GM18951 (cell line): ENCODE measurements around the gene CYTL1.

ENCODE experiments used
- POLR2A ChIP-seq: IDR thresholded peaks from 4 replicates; pipeline ENCODE4 v1.6.1; 2011; ENCODE audit warnings: mild to moderate bottlenecking; ENCODE audit not compliant: insufficient read length, insufficient read depth; ENCODE audit errors: extremely low read depth
- in situ Hi-C: fragments of 300-500 bp; cut with MboI; formaldehyde crosslinking; loops from one replicate; pipeline ENCODE4 v1.12.0; 2022; ENCODE audit warnings: low sequenced_read_pairs, mixed read lengths, inconsistent platforms; ENCODE audit not compliant: unreplicated experiment

The CYTL1 gene

GRCh38 chr4:5041699-5042098 lies 22.4 kb upstream of the CYTL1 start:
- in situ Hi-C loops: no loop called here

DNA sequence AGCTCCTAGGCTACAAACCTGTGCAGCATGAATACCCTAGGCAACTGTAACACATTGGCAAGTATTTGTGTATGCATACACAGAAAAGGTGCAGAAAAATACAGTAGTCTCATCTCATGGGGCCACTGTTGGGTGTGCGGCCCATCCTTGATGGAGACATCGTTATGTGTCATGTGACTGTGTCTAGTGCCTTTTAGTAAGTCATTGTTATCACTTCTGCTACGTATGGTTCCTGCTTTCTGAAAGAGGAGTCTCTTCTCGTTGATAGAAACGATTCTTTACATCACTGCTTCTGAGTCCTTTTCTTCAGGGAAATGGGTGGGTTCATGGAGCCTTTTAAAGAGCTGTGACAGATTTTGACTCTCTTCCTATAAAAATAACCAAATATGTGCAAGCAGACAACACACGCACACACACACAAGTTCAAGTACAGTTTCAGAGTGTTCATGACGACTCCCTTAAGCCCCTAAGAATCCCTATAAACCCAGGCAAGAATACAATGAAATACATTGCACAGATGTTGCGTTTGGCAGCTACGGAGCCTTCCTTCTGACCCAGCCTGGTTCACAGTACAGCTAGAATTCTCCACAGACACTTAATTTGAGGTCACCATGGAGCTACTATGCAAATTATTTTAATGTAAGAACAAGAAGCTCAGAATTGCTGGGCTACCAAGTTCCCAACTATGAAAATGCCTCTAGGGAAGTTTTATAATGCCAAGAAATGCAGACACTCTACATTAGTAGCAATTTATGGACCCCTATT lies 21.8 kb upstream of the CYTL1 start:
- in situ Hi-C loops: no loop called here
- TF ChIP-seq POLR2A: no peak

More at GRCh38 chr4:5041699-5042098, 22.4 kb upstream of the CYTL1 start:
- no peak for TF ChIP-seq POLR2A

- no peak for TF ChIP-seq POLR2A
- in situ Hi-C loops: no loop called here
Measured at GRCh38 chr4:5039800-5040199, 20.5 kb upstream of the CYTL1 start.

DNA sequence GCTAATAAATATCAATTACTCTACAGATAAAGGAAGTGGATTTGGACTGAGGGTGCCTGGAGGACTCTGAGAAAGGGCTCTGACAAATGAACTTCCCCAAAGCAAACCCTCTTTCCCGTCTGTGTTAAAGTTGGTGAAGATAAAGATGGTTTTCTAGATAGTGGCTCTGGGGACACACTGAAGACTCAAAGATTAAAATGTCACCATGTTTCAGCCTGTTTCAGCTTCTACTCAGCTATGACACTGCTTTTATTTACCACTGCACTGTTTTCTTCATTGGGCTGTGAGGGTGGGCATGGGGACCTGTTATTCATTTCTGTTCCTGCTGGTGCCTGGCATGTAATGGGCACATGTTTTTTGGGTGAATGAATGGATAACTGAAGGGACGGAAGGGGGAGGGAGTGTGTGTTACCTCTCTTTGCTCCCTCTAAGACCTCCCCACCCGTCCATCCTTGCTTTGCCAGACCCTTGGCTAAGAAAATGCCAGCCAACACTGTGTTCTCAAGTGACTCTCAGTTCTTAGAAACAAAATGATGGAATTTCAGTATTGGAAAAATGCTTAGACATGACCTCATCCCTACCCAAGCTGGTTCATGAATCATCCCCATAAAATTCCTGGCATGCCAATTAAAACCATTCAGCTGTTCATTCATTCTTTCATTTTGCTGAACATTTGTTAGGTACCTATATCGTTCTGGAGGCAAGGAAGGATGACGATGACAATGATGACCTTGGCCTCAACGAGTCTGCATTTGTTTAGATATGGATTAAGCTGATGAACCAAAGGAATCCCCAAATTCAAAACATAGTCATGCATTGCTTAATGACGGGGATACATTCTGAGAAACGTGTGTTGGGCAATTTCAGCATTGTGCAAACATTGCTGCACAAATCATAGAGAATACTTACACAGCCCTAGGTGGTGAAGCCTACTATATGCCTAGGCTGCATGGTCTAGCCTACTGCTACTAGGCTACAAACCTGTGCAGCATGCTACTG lies 18.6 kb upstream of the CYTL1 start:
- in situ Hi-C loops: no loop called here
- no peak for TF ChIP-seq POLR2A

- no peak for TF ChIP-seq POLR2A
- in situ Hi-C loops: no loop called here
Measured at GRCh38 chr4:5036239-5036638, 17.0 kb upstream of the CYTL1 start.

GRCh38 chr4:5034206-5034605 lies 14.9 kb upstream of the CYTL1 start:
- in situ Hi-C loops: no loop called here
- no peak for TF ChIP-seq POLR2A

DNA sequence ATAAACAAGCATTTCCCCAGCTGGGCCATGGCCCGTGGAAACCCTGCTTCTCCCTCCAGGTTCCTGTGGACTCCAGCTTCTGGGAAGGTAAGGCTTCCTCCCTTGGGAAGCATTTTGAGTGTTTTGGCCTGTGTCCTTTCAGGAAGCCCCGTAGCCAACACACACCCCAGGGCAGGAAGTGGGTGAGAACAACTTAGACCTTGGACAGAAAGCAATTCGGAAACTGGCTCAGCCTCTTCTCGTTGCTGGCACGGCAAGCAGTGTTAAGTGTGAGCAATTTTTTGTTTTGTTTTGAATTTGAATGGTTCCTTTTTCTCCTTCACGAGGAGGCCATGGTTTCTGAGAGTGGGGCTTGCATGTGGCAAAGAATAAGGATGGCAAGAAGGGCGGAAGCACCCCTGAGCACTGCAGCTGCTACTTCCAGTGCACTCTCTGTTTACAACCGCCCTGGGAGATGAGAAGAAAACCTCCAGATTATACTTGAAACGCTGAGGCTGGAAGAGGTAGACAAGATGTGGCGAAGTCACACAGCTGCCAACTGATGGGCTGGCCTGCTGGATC lies 14.1 kb upstream of the CYTL1 start:
- in situ Hi-C loops: no loop called here
- no peak for TF ChIP-seq POLR2A

DNA sequence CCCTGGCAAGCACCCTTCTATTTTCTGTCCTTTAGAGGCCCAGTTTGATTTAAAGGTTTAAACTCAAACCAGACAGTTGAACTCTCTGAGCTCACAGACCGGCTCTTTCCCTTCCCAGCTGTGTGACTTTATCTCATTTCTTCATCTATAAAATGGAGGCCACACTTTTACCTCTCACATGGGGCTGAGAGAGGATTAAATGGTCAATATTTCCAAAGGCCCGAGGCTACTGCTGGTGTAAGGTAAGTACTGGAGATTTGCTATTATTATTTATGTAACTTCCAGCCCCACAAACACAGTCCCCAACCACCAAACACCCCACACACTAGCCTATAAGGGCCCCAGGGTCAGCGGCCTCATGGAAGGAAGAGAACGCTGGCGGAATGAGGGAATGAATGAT lies 13.6 kb upstream of the CYTL1 start:
- TF ChIP-seq POLR2A: no peak
- in situ Hi-C loops: no loop called here

- no peak for TF ChIP-seq POLR2A
- in situ Hi-C loops: no loop called here
Measured at GRCh38 chr4:5030927-5031326, 11.7 kb upstream of the CYTL1 start.

- in situ Hi-C loops: no loop called here
- TF ChIP-seq POLR2A: no peak
Measured at GRCh38 chr4:5030221-5030620, 11.0 kb upstream of the CYTL1 start.

DNA sequence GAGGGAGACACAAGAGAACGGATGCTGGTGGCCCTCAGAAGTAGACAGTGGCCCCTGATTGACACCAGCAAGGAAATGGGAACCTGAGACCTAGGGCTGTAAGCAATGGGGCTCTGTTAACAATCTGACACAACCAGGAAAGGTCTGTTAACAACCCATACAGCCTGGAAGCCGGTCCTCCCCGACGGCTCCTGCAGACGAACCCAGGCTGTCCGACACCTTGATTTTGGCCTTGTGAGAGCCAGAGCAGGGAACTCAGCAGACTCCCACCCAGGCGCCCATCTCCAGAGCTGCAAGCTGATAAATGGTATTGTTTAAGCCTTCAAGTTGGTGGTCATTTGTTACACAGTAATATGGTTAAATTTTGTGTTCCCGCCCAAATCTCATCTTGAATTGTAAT lies 10.2 kb upstream of the CYTL1 start:
- in situ Hi-C loops: no loop called here
- no peak for TF ChIP-seq POLR2A

GRCh38 chr4:5028480-5028879 lies 9.2 kb upstream of the CYTL1 start:
- in situ Hi-C loops: no loop called here
- no peak for TF ChIP-seq POLR2A

DNA sequence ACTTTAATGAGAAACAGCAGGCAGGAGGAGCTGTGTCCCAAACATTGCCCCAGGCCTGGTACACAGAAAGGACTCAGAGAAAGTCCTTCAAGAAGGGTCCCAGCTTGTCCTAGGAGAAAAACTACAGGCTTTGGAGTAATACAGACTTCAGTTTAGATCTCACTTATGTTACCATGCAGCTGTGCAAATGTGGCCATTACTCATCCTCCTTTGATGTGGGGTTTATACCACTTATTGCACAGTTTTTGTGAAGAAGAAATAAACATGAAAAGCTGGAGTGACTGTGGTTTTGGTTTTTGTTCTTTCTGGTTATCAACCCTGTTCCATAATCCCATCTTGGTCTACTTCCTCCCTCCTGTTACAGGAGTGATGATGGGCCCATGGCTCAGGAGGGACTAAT lies 8.1 kb upstream of the CYTL1 start:
- TF ChIP-seq POLR2A: no peak
- in situ Hi-C loops: no loop called here
